ENCODE measurements around the gene RAET1G.

DNA sequence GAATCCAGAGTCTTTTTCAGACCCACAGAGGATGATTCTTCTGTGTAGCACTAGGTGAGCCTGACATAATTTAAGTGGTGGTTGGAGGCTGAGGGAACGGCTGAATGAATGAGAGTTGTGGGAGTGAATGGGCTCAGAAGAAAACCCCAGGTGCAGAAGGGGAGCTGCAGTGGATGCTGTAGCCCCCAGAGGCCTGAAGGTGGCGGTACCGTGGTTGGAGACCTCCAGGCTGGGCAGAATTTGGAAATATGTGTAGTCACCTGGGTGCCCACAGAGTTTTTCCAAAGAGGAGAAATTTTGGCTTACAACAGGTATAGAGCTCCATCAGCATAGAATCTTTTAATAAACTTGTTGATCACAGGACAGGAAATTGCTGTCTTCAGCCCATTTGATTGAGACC lies 6.5 kb upstream of the RAET1G start:
- TF ChIP-seq POLR2AphosphoS5 (IDR thresholded peaks at IDR 0.05; ENCODE audit: low read depth, low read length) (no peak), FOXP2 (optimal IDR thresholded peaks at IDR 0.05; ENCODE audit: borderline replicate concordance, extremely low read depth, extremely low read length, insufficient read depth) (no peak), SIN3A (IDR thresholded peaks at IDR 0.05; ENCODE audit: borderline replicate concordance, insufficient read depth, low read length) (no peak)
- TF ChIP-seq, protein P1, sequence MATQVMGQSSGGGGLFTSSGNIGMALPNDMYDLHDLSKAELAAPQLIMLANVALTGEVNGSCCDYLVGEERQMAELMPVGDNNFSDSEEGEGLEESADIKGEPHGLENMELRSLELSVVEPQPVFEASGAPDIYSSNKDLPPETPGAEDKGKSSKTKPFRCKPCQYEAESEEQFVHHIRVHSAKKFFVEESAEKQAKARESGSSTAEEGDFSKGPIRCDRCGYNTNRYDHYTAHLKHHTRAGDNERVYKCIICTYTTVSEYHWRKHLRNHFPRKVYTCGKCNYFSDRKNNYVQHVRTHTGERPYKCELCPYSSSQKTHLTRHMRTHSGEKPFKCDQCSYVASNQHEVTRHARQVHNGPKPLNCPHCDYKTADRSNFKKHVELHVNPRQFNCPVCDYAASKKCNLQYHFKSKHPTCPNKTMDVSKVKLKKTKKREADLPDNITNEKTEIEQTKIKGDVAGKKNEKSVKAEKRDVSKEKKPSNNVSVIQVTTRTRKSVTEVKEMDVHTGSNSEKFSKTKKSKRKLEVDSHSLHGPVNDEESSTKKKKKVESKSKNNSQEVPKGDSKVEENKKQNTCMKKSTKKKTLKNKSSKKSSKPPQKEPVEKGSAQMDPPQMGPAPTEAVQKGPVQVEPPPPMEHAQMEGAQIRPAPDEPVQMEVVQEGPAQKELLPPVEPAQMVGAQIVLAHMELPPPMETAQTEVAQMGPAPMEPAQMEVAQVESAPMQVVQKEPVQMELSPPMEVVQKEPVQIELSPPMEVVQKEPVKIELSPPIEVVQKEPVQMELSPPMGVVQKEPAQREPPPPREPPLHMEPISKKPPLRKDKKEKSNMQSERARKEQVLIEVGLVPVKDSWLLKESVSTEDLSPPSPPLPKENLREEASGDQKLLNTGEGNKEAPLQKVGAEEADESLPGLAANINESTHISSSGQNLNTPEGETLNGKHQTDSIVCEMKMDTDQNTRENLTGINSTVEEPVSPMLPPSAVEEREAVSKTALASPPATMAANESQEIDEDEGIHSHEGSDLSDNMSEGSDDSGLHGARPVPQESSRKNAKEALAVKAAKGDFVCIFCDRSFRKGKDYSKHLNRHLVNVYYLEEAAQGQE (IDR thresholded peaks at IDR 0.05; ENCODE audit: insufficient read depth in 1 of 2, low read depth in 2 of 2, low read length in 2 of 2), result no peak

Data from PFSK-1 (cell line).